K562 (cell line): ENCODE data around the gene ATXN1L. TPM values are rescaled to one million over a fixed set of nuclear protein-coding genes. Genes with fewer than 3 reads are reported as not detected.

ENCODE experiments used
- CHD2 ChIP-seq: IDR thresholded peaks from 2 replicates; pipeline ENCODE4 v1.6.1; 2011; ENCODE audit warnings: low read depth, low read length
- FOXJ2 ChIP-seq: fragments of 200-800 bp; sonication (Bioruptor generic); IDR thresholded peaks from 2 replicates; pipeline ENCODE4 v1.6.1; 2016; ENCODE audit warnings: missing genetic modification characterization, missing compliant biosample characterization
- GATA2 ChIP-seq: sonication (generic); formaldehyde crosslinking; IDR thresholded peaks from 2 replicates; pipeline ENCODE4 v1.4.0; 2020; ENCODE audit warnings: mild to moderate bottlenecking, missing genetic modification reagents
- MBD2 ChIP-seq: sonication (generic); IDR thresholded peaks from 2 replicates; pipeline ENCODE4 v1.6.1; 2016; ENCODE audit warnings: low read depth, borderline replicate concordance
- ZNF263 ChIP-seq: sonication (generic); formaldehyde crosslinking; IDR thresholded peaks from 2 replicates; pipeline ENCODE4 v1.8.0; 2022; ENCODE audit warnings: mild to moderate bottlenecking, missing genetic modification reagents, borderline replicate concordance
- ZNF436 ChIP-seq: fragments of 250-450, 450-650 bp; sonication (Bioruptor Pico); formaldehyde crosslinking; IDR thresholded peaks from 2 replicates; pipeline ENCODE4 v1.7.0; 2020; ENCODE audit warnings: mild to moderate bottlenecking
- polyA plus RNA-seq, 8 experiments: library from polyadenylated mRNA; depleted of rRNA in 4 of 8; stranded (reverse) in 5 of 8; unstranded in 3 of 8; fragments of >200 nt; fragmentation: Nextera tagmentation in 2 of 8; fragmentation: Illumina TruSeq in 1 of 8; extraction: Ambion mirVana in 2 of 8; extraction: Trizol in 1 of 8; gene quantifications; 2 replicates each; pipeline versions ENCODE4 v1.2.1 to v1.2.3, GENCODE V29; 2011 to 2014; ENCODE audit warnings: inconsistent platforms in 1 of 8, missing spikeins in 1 of 8
- total RNA-seq, 7 experiments: library from RNA; depleted of rRNA in 6 of 7; stranded (reverse); fragments of >200 nt in 6 of 7; fragmentation: Illumina TruSeq in 2 of 7; extraction: Trizol in 2 of 7; gene quantifications; 2 replicates each; pipeline versions ENCODE4 v1.2.1 to v1.2.3, GENCODE V29; 2011 to 2021; ENCODE audit warnings: low replicate concordance in 1 of 7
- TF ChIP-seq, protein P1 (sequence below), 2 experiments: fragments of 450-650 bp; formaldehyde crosslinking in 1 of 2; IDR thresholded peaks; 2 replicates each; pipeline versions ENCODE4 v1.4.0 to v1.6.1; 2014 to 2020; ENCODE audit warnings: mild to moderate bottlenecking in 2 of 2, borderline replicate concordance in 1 of 2, low read depth in 1 of 2
- TF ChIP-seq, protein P2 (sequence below), 2 experiments: fragments of 450-650 bp; IDR thresholded peaks; 2 replicates each; pipeline ENCODE4 v1.6.1; 2018; ENCODE audit warnings: mild to moderate bottlenecking in 2 of 2, low read depth in 1 of 2; ENCODE audit not compliant: partially characterized antibody in 2 of 2
- TF ChIP-seq, protein P3 (sequence below): IDR thresholded peaks from 2 replicates; pipeline ENCODE4 v1.6.1; 2014; ENCODE audit warnings: antibody characterized with exemption
- TF ChIP-seq, protein P4 (sequence below): sonication (generic); formaldehyde crosslinking; IDR thresholded peaks from 2 replicates; pipeline ENCODE4 v1.8.1; 2022; ENCODE audit warnings: missing genetic modification reagents

Gene ATXN1L
- total and polyA plus RNA-seq, 9 of the 15 experiments (the other 6 are each of a cell fraction or from before 2014, with no cell fraction given): 1.4 to 11.3 (median 9.3) TPM

DNA sequence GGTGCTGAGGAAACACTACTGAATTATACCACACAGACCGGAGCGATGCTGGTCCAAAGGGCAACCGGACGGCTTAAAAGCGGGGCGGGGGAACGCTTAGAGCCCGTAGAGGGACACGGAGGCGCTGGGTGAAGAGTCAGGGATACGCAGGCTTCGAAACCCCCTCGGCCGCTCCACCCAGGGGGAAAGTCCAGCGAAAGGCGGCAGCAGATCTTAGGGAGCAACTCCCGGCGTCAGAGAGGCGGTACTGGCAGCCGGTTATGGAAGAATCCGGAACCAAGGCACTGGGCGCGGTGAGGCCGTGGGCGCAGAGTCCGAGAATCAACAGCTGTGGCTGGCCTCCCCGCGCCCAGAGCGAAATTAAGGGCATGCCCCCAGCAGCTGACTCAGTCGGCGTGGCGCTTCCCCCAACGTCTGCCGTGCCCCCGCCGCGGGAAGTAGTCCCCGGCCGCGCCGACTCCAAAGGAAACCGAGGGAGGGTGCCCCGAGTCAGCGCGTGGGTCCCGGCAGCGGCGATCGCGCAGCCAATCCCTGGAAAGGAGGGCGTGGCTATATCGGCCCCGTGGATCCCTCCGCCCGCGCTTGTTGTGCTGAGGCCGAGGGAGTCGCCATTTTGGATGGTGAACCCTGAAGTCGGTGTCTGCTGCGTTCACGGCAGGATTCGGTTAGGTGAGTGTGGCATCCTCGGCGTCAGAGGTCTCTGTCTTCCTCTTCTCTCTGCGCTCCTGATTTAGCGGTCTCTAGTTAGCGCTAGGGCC is 49.3 kb downstream of the ATXN1L start, which contains the start of gene IST1 (continued):
- TF ChIP-seq, protein P1, sequence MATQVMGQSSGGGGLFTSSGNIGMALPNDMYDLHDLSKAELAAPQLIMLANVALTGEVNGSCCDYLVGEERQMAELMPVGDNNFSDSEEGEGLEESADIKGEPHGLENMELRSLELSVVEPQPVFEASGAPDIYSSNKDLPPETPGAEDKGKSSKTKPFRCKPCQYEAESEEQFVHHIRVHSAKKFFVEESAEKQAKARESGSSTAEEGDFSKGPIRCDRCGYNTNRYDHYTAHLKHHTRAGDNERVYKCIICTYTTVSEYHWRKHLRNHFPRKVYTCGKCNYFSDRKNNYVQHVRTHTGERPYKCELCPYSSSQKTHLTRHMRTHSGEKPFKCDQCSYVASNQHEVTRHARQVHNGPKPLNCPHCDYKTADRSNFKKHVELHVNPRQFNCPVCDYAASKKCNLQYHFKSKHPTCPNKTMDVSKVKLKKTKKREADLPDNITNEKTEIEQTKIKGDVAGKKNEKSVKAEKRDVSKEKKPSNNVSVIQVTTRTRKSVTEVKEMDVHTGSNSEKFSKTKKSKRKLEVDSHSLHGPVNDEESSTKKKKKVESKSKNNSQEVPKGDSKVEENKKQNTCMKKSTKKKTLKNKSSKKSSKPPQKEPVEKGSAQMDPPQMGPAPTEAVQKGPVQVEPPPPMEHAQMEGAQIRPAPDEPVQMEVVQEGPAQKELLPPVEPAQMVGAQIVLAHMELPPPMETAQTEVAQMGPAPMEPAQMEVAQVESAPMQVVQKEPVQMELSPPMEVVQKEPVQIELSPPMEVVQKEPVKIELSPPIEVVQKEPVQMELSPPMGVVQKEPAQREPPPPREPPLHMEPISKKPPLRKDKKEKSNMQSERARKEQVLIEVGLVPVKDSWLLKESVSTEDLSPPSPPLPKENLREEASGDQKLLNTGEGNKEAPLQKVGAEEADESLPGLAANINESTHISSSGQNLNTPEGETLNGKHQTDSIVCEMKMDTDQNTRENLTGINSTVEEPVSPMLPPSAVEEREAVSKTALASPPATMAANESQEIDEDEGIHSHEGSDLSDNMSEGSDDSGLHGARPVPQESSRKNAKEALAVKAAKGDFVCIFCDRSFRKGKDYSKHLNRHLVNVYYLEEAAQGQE (IDR thresholded peaks at IDR 0.05; ENCODE audit: borderline replicate concordance): peak; percentile 16; the same call in 1 of the 2 replicates
- TF ChIP-seq, protein P1 (CRISPR knock-in tag; IDR thresholded peaks at IDR 0.05; ENCODE audit: low read depth): no peak
- TF ChIP-seq ZNF263 (CRISPR knock-in tag): no peak
- TF ChIP-seq GATA2 (CRISPR knock-in tag): no peak
- no peak for TF ChIP-seq ZNF436 (CRISPR knock-in tag)
- TF ChIP-seq, protein P2, sequence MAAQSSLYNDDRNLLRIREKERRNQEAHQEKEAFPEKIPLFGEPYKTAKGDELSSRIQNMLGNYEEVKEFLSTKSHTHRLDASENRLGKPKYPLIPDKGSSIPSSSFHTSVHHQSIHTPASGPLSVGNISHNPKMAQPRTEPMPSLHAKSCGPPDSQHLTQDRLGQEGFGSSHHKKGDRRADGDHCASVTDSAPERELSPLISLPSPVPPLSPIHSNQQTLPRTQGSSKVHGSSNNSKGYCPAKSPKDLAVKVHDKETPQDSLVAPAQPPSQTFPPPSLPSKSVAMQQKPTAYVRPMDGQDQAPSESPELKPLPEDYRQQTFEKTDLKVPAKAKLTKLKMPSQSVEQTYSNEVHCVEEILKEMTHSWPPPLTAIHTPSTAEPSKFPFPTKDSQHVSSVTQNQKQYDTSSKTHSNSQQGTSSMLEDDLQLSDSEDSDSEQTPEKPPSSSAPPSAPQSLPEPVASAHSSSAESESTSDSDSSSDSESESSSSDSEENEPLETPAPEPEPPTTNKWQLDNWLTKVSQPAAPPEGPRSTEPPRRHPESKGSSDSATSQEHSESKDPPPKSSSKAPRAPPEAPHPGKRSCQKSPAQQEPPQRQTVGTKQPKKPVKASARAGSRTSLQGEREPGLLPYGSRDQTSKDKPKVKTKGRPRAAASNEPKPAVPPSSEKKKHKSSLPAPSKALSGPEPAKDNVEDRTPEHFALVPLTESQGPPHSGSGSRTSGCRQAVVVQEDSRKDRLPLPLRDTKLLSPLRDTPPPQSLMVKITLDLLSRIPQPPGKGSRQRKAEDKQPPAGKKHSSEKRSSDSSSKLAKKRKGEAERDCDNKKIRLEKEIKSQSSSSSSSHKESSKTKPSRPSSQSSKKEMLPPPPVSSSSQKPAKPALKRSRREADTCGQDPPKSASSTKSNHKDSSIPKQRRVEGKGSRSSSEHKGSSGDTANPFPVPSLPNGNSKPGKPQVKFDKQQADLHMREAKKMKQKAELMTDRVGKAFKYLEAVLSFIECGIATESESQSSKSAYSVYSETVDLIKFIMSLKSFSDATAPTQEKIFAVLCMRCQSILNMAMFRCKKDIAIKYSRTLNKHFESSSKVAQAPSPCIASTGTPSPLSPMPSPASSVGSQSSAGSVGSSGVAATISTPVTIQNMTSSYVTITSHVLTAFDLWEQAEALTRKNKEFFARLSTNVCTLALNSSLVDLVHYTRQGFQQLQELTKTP (IDR thresholded peaks at IDR 0.05; ENCODE audit: low read depth in 1 of 2, partially characterized antibody in 2 of 2): peak; percentile 18 to 33
- TF ChIP-seq MBD2: peak; percentile 79
- TF ChIP-seq, protein P3, sequence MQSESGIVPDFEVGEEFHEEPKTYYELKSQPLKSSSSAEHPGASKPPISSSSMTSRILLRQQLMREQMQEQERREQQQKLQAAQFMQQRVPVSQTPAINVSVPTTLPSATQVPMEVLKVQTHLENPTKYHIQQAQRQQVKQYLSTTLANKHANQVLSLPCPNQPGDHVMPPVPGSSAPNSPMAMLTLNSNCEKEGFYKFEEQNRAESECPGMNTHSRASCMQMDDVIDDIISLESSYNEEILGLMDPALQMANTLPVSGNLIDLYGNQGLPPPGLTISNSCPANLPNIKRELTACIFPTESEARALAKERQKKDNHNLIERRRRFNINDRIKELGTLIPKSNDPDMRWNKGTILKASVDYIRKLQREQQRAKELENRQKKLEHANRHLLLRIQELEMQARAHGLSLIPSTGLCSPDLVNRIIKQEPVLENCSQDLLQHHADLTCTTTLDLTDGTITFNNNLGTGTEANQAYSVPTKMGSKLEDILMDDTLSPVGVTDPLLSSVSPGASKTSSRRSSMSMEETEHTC: peak; percentile 29; the same call in 1 of the 2 replicates
- peak; percentile 89 for TF ChIP-seq CHD2
- TF ChIP-seq, protein P4, sequence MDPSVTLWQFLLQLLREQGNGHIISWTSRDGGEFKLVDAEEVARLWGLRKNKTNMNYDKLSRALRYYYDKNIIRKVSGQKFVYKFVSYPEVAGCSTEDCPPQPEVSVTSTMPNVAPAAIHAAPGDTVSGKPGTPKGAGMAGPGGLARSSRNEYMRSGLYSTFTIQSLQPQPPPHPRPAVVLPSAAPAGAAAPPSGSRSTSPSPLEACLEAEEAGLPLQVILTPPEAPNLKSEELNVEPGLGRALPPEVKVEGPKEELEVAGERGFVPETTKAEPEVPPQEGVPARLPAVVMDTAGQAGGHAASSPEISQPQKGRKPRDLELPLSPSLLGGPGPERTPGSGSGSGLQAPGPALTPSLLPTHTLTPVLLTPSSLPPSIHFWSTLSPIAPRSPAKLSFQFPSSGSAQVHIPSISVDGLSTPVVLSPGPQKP (CRISPR knock-in tag): no peak
- peak; percentile 63; the same call in 1 of the 2 replicates for TF ChIP-seq FOXJ2 (tag)
